GM23338 (cell line): ENCODE measurements around the gene ANKRD2. TPM values are rescaled to one million over a fixed set of nuclear protein-coding genes. Genes with fewer than 3 reads are reported as not detected.

Experiments
- ATAC-seq: fragments of 200-7000 bp; cut with Tn5 transposase; 3 replicates; pipeline ENCODE4 v1.9.1; 2020
- DNase-seq: peaks from one replicate; pipeline ENCODE4 v3.0.0-alpha.2; 2015; ENCODE audit warnings: low spot score
- H2AFZ ChIP-seq: fragments of 200-600 bp; sonication (generic); 2 replicates; pipeline ENCODE4 v1.8.0; 2016; ENCODE audit warnings: antibody characterized with exemption, mild to moderate bottlenecking, moderate library complexity
- H3F3A ChIP-seq: fragments of 200-600 bp; sonication (generic); replicated peaks from 2 replicates; pipeline ENCODE4 v1.8.0; 2017; ENCODE audit warnings: antibody characterized with exemption, mixed run types, low read depth
- H3K27ac ChIP-seq: fragments of 200-600 bp; sonication (generic); 2 replicates; pipeline ENCODE4 v1.6.1; 2016; ENCODE audit warnings: low read depth
- H3K27me3 ChIP-seq: fragments of 200-600 bp; sonication (generic); 2 replicates; pipeline ENCODE4 v1.8.0; 2016; ENCODE audit warnings: mild to moderate bottlenecking, mixed run types, moderate library complexity; ENCODE audit not compliant: insufficient read depth
- H3K36me3 ChIP-seq: fragments of 200-600 bp; sonication (generic); 2 replicates; pipeline ENCODE4 v1.8.0; 2016; ENCODE audit warnings: mild to moderate bottlenecking; ENCODE audit not compliant: insufficient read depth
- H3K4me1 ChIP-seq: fragments of 200-600 bp; sonication (generic); 2 replicates; pipeline ENCODE4 v1.8.0; 2016; ENCODE audit warnings: mild to moderate bottlenecking, moderate library complexity; ENCODE audit not compliant: insufficient read depth
- H3K4me2 ChIP-seq: fragments of 200-600 bp; sonication (generic); 2 replicates; pipeline ENCODE4 v1.7.1; 2017; ENCODE audit warnings: mixed run types
- H3K4me3 ChIP-seq: fragments of 200-600 bp; sonication (generic); 2 replicates; pipeline ENCODE4 v1.6.1; 2016; ENCODE audit warnings: mixed run types
- H3K79me2 ChIP-seq: fragments of 200-600 bp; sonication (generic); replicated peaks from 2 replicates; pipeline ENCODE4 v1.8.0; 2017; ENCODE audit warnings: mild to moderate bottlenecking; ENCODE audit not compliant: insufficient read depth
- H3K9me2 ChIP-seq: fragments of 200-600 bp; sonication (generic); 2 replicates; pipeline ENCODE4 v1.8.0; 2017; ENCODE audit not compliant: insufficient read depth
- H4K20me1 ChIP-seq: fragments of 200-600 bp; sonication (generic); replicated peaks from 2 replicates; pipeline ENCODE4 v1.8.0; 2017; ENCODE audit warnings: mild to moderate bottlenecking; ENCODE audit not compliant: insufficient read depth
- H3K27ac Mint-ChIP-seq: 2 replicates; pipeline ENCODE4 v1.8.0; 2020; ENCODE audit warnings: inconsistent platforms, mild to moderate bottlenecking, moderate library complexity, mixed read lengths
- H3K27me3 Mint-ChIP-seq: 3 replicates; pipeline ENCODE4 v1.8.0; 2022; ENCODE audit warnings: low read depth, mild to moderate bottlenecking, moderate library complexity, mixed read lengths, inconsistent platforms; ENCODE audit not compliant: insufficient read depth, poor library complexity
- H3K36me3 Mint-ChIP-seq: 3 replicates; pipeline ENCODE4 v1.8.0; 2021; ENCODE audit warnings: low read depth, mild to moderate bottlenecking, inconsistent platforms, moderate library complexity, mixed read lengths
- H3K4me1 Mint-ChIP-seq: 3 replicates; pipeline ENCODE4 v1.8.0; 2020; ENCODE audit warnings: mild to moderate bottlenecking, inconsistent platforms, mixed read lengths
- H3K4me3 Mint-ChIP-seq: 3 replicates; pipeline ENCODE4 v1.8.0; 2021; ENCODE audit warnings: moderate library complexity, mild to moderate bottlenecking, inconsistent platforms, mixed read lengths
- H3K9me3 Mint-ChIP-seq: 3 replicates; pipeline ENCODE4 v1.8.0; 2020; ENCODE audit warnings: moderate library complexity, mild to moderate bottlenecking, inconsistent platforms, mixed read lengths
- NANOG ChIP-seq: IDR thresholded peaks from 2 replicates; pipeline ENCODE4 v1.6.1; 2016; ENCODE audit warnings: antibody characterized with exemption, borderline replicate concordance
- POLR2AphosphoS5 ChIP-seq: IDR thresholded peaks from 2 replicates; pipeline ENCODE4 v1.6.1; 2016; ENCODE audit warnings: antibody characterized with exemption, low read depth
- polyA plus RNA-seq: library from polyadenylated mRNA; unstranded; fragments of >200 nt; fragmentation: Nextera tagmentation; extraction: Ambion mirVana; gene quantifications from 2 replicates; pipeline ENCODE4 v1.2.1, GENCODE V29; 2016
- total RNA-seq: library from RNA; depleted of rRNA; stranded (reverse); fragments of >200 nt; shearing (Covaris generic); gene quantifications from 2 replicates; pipeline ENCODE4 v1.2.3, GENCODE V29; 2014; rRNA removed

Gene ANKRD2
- total and polyA plus RNA-seq, 2 experiments from 2014 or later, result not detected

GRCh38 chr10:97632949-97633884, 60.6 kb downstream of the ANKRD2 start, which contains the start of gene MORN4:
Gene MORN4, minus strand, starts transcription at chr10:97633500. Its CDS starts 13,847 bp downstream, at chr10:97619653.
- H3K27me3 ChIP-seq, result no peaks in the 10 kb centered on the region
- ATAC-seq, result peak; percentile 96
- H3K4me2 ChIP-seq, result peak within 1 kb of the TSS; percentile 73
- peak within 1 kb of the TSS; percentile 80 for H2AFZ ChIP-seq
- peaks cover 20% of the 10 kb centered on the region for H3K79me2 ChIP-seq
- peak within 1 kb of the TSS; percentile 97 for H3K4me3 Mint-ChIP-seq
- no peaks in the 10 kb centered on the region for H3K9me2 ChIP-seq
- H3K27ac ChIP-seq, result peak within 1 kb of the TSS; percentile 82
- no peaks in the 10 kb centered on the region for H3K36me3 Mint-ChIP-seq
- H3K4me1 Mint-ChIP-seq, result peaks cover 6% of the 10 kb centered on the region; the same call in 2 of the 3 replicates
- H3F3A ChIP-seq, result no peaks in the 10 kb centered on the region
- no peaks in the 10 kb centered on the region for H3K36me3 ChIP-seq
- no peaks in the 10 kb centered on the region for H3K9me3 Mint-ChIP-seq
- peak within 1 kb of the TSS; percentile 98 for H3K27ac Mint-ChIP-seq
- TF ChIP-seq POLR2AphosphoS5, result peak; percentile 71
- TF ChIP-seq NANOG, result no peak
- 0 out of 2 replicates have a peak, but pooled peaks cover under 1% of the 10 kb centered on the region for H4K20me1 ChIP-seq
- H3K4me3 ChIP-seq, result peak within 1 kb of the TSS; percentile 74
- peak; percentile 98 for DNase-seq
- H3K4me1 ChIP-seq, result 0 out of 2 replicates have a peak, but pooled peaks cover 3% of the 10 kb centered on the region
- H3K27me3 Mint-ChIP-seq, result peaks cover 5% of the 10 kb centered on the region

Other genes starting within 250 kb of the ANKRD2 start
- gene FRAT2, start 238.1 kb upstream of the ANKRD2 start, total RNA-seq, result 87.5 and 109 TPM in 2 replicates
- 24.5 and 44.0 TPM in 2 replicates for gene FRAT2, start 238.1 kb upstream of the ANKRD2 start, polyA plus RNA-seq
- gene RRP12, start 171.4 kb upstream of the ANKRD2 start, total RNA-seq, result 62.6 and 66.4 TPM in 2 replicates
- 49.5 and 53.4 TPM in 2 replicates for gene RRP12, start 171.4 kb upstream of the ANKRD2 start, polyA plus RNA-seq
- 870 and 930 TPM in 2 replicates for gene PGAM1, start 146.6 kb upstream of the ANKRD2 start, total RNA-seq
- 492 and 497 TPM in 2 replicates for gene PGAM1, start 146.6 kb upstream of the ANKRD2 start, polyA plus RNA-seq
- gene EXOSC1, start 126.8 kb upstream of the ANKRD2 start, total RNA-seq, result 63.6 and 66.3 TPM in 2 replicates
- gene EXOSC1, start 126.8 kb upstream of the ANKRD2 start, polyA plus RNA-seq, result 127 and 131 TPM in 2 replicates
- gene ZDHHC16, start 126.6 kb upstream of the ANKRD2 start, total RNA-seq, result 58.1 and 58.2 TPM in 2 replicates
- 33.3 and 35.1 TPM in 2 replicates for gene ZDHHC16, start 126.6 kb upstream of the ANKRD2 start, polyA plus RNA-seq
- 221 and 252 TPM in 2 replicates for gene MMS19, start 74.4 kb upstream of the ANKRD2 start, total RNA-seq
- gene MMS19, start 74.4 kb upstream of the ANKRD2 start, polyA plus RNA-seq, result 74.7 and 81.5 TPM in 2 replicates
- 21.5 and 29.0 TPM in 2 replicates for gene UBTD1, start 73.9 kb upstream of the ANKRD2 start, total RNA-seq
- 17.3 and 20.4 TPM in 2 replicates for gene UBTD1, start 73.9 kb upstream of the ANKRD2 start, polyA plus RNA-seq
- gene HOGA1, start 11.6 kb downstream of the ANKRD2 start, total RNA-seq, result not detected in 2 replicates
- gene HOGA1, start 11.6 kb downstream of the ANKRD2 start, polyA plus RNA-seq, result 0.15 TPM in 1 of 2 replicates, not detected in the other
- not detected in 2 replicates for gene C10orf62, start 16.9 kb downstream of the ANKRD2 start, total RNA-seq
- not detected in 2 replicates for gene C10orf62, start 16.9 kb downstream of the ANKRD2 start, polyA plus RNA-seq
- gene MORN4, start 60.7 kb downstream of the ANKRD2 start, total RNA-seq, result 9.0 and 17.6 TPM in 2 replicates
- gene MORN4, start 60.7 kb downstream of the ANKRD2 start, polyA plus RNA-seq, result 49.5 and 50.0 TPM in 2 replicates
- 23.3 and 29.2 TPM in 2 replicates for gene PI4K2A, start 67.9 kb downstream of the ANKRD2 start, total RNA-seq
- gene PI4K2A, start 67.9 kb downstream of the ANKRD2 start, polyA plus RNA-seq, result 8.1 and 8.6 TPM in 2 replicates
- gene AVPI1, start 114.5 kb downstream of the ANKRD2 start, total RNA-seq, result 7.4 and 8.2 TPM in 2 replicates
- 7.6 and 8.9 TPM in 2 replicates for gene AVPI1, start 114.5 kb downstream of the ANKRD2 start, polyA plus RNA-seq
- gene MARVELD1, start 141.0 kb downstream of the ANKRD2 start, total RNA-seq, result 19.3 and 23.7 TPM in 2 replicates
- gene MARVELD1, start 141.0 kb downstream of the ANKRD2 start, polyA plus RNA-seq, result 7.3 and 8.7 TPM in 2 replicates
- gene ZFYVE27, start 164.3 kb downstream of the ANKRD2 start, total RNA-seq, result 20.7 and 25.8 TPM in 2 replicates
- 13.3 and 15.0 TPM in 2 replicates for gene ZFYVE27, start 164.3 kb downstream of the ANKRD2 start, polyA plus RNA-seq
- gene SFRP5, start 199.2 kb downstream of the ANKRD2 start, total RNA-seq, result 3.5 and 5.1 TPM in 2 replicates
- 2.4 and 3.4 TPM in 2 replicates for gene SFRP5, start 199.2 kb downstream of the ANKRD2 start, polyA plus RNA-seq